HepG2 (cell line): ENCODE measurements around the gene NPHP3. TPM values are rescaled to one million over a fixed set of nuclear protein-coding genes. Genes with fewer than 3 reads are reported as not detected.

Experiments
- ATAC-seq: fragments of 200-7000 bp; cut with Tn5 transposase; 3 replicates; pipeline ENCODE4 v1.9.1; 2020; ENCODE audit warnings: mild to moderate bottlenecking, moderate library complexity
- BruUV-seq: library from RNA; stranded (reverse); fragments of 400-500 nt; replicated peaks from 2 replicates; lab custom pipeline; 2021; lab: Mats Ljungman, UMichigan
- CTCF ChIA-PET: fragments of 300-600 bp; formaldehyde crosslinking; extraction: SDS; loops from one replicate; lab custom pipeline; 2021; ENCODE audit warnings: low total read pairs, inconsistent platforms, low intra/inter-chr PET ratio; lab: Yijun Ruan, JAX
- POLR2A ChIA-PET: fragments of 350-600 bp; sonication (Branson Sonifier 250); formaldehyde crosslinking; loops from one replicate; lab custom pipeline; 2020; ENCODE audit warnings: antibody characterized with exemption, inconsistent platforms; lab: Yijun Ruan, JAX
- DNase-seq: peaks from one replicate; pipeline ENCODE4 v3.0.0-alpha.2; 2015; ENCODE audit warnings: low spot score
- FAIRE-seq: peaks from 3 replicates; lab custom pipeline; 2011; peaks lifted over from hg19 to GRCh38; lab: Jason Lieb, UNC
- H2AFZ ChIP-seq: one replicate; pipeline ENCODE4 v1.6.1; 2011; ENCODE audit warnings: low read length, inconsistent platforms
- H3K27ac ChIP-seq: fragments of 300-600 bp; 3 replicates; pipeline ENCODE4 v1.8.0; 2011; ENCODE audit warnings: mixed run types, mild to moderate bottlenecking, mixed read lengths, low read length, inconsistent platforms; ENCODE audit not compliant: insufficient read depth; ENCODE audit errors: extremely low read length
- H3K27me3 ChIP-seq, 2 experiments: fragments of 200-600 bp in 1 of 2; 2 replicates in 1 of 2; 3 replicates in 1 of 2; pipeline versions ENCODE4 v1.6.0 to v1.8.0; 2011; ENCODE audit warnings: low read length in 2 of 2, mild to moderate bottlenecking in 2 of 2, moderate library complexity in 2 of 2, inconsistent platforms in 1 of 2; ENCODE audit not compliant: insufficient read depth in 2 of 2, control insufficient read depth in 1 of 2
- H3K36me3 ChIP-seq, 2 experiments: fragments of 200-600 bp in 1 of 2; replicated peaks in 1 of 2; 2 replicates in 1 of 2; 3 replicates in 1 of 2; pipeline versions ENCODE4 v1.5.1 to v1.8.0; 2011; ENCODE audit warnings: low read length in 2 of 2, inconsistent platforms in 1 of 2; ENCODE audit not compliant: insufficient read depth in 2 of 2, control insufficient read depth in 1 of 2
- H3K4me1 ChIP-seq: 2 replicates; pipeline ENCODE4 v1.5.1; 2012; ENCODE audit warnings: low read length, inconsistent platforms; ENCODE audit not compliant: insufficient read depth
- H3K4me2 ChIP-seq: 2 replicates; pipeline ENCODE4 v1.6.0; 2011; ENCODE audit warnings: low read depth, low read length, inconsistent platforms
- H3K4me3 ChIP-seq, 3 experiments: fragments of 200-600 bp in 1 of 3; sonication (generic), shearing (Covaris generic) in 1 of 3; replicated peaks in 1 of 3; 2 replicates each; pipeline ENCODE4 v1.5.1; 2011 to 2016; ENCODE audit warnings: low read length in 3 of 3, inconsistent platforms in 2 of 3, low read depth in 2 of 3, mild to moderate bottlenecking in 2 of 3, control low read depth in 1 of 3, mixed read lengths in 1 of 3; ENCODE audit not compliant: insufficient read depth in 1 of 3
- H3K79me2 ChIP-seq: one replicate; pipeline ENCODE4 v1.6.1; 2011; ENCODE audit warnings: low read length, inconsistent platforms; ENCODE audit not compliant: insufficient read depth
- H3K9ac ChIP-seq: 2 replicates; pipeline ENCODE4 v1.6.0; 2011; ENCODE audit warnings: mild to moderate bottlenecking, low read depth, low read length, inconsistent platforms; ENCODE audit not compliant: insufficient read depth
- H3K9me3 ChIP-seq: 2 replicates; pipeline ENCODE4 v1.5.1; 2012; ENCODE audit warnings: mild to moderate bottlenecking, low read length
- H4K20me1 ChIP-seq: 2 replicates; pipeline ENCODE4 v1.6.0; 2011; ENCODE audit warnings: inconsistent platforms, mild to moderate bottlenecking, low read length, moderate library complexity; ENCODE audit not compliant: insufficient read depth
- FOXJ3 ChIP-seq: sonication (generic); formaldehyde crosslinking; IDR thresholded peaks from 2 replicates; pipeline ENCODE4 v1.4.0; 2020; ENCODE audit warnings: missing genetic modification reagents, mild to moderate bottlenecking, borderline replicate concordance
- GATAD1 ChIP-seq: IDR thresholded peaks from 2 replicates; pipeline ENCODE4 v1.6.1; 2016; ENCODE audit warnings: missing genetic modification reagents, missing compliant biosample characterization
- HNRNPLL ChIP-seq: fragments of 200-400 bp; formaldehyde crosslinking; IDR thresholded peaks from 2 replicates; pipeline ENCODE4 v1.6.1; 2017; ENCODE audit warnings: mild to moderate bottlenecking, low read depth, low read length; ENCODE audit not compliant: poor library complexity, severe bottlenecking
- MTA3 ChIP-seq: sonication (generic); formaldehyde crosslinking; IDR thresholded peaks from 2 replicates; pipeline ENCODE4 v1.4.0; 2020; ENCODE audit warnings: missing genetic modification reagents
- RORA ChIP-seq: sonication (generic); formaldehyde crosslinking; IDR thresholded peaks from 2 replicates; pipeline ENCODE4 v1.5.0; 2020; ENCODE audit warnings: mild to moderate bottlenecking, missing genetic modification reagents, moderate library complexity
- SCMH1 ChIP-seq: sonication (generic); formaldehyde crosslinking; IDR thresholded peaks from 2 replicates; pipeline ENCODE4 v1.9.0; 2021; ENCODE audit warnings: missing genetic modification reagents, mild to moderate bottlenecking, borderline replicate concordance
- SRF ChIP-seq: IDR thresholded peaks from 2 replicates; pipeline ENCODE4 v1.6.1; 2011; ENCODE audit warnings: mild to moderate bottlenecking, low read depth, low read length, moderate library complexity
- SRY ChIP-seq: sonication (generic); formaldehyde crosslinking; IDR thresholded peaks from 2 replicates; pipeline ENCODE4 v1.8.0; 2022; ENCODE audit warnings: mild to moderate bottlenecking, missing genetic modification reagents
- ZFP36 ChIP-seq: fragments of 150-350 bp; IDR thresholded peaks from 2 replicates; pipeline ENCODE4 v1.6.1; 2018; ENCODE audit warnings: borderline replicate concordance, low read length, low read depth; ENCODE audit not compliant: partially characterized antibody
- ZFP36L1 ChIP-seq: sonication (generic); formaldehyde crosslinking; IDR thresholded peaks from 2 replicates; pipeline ENCODE4 v1.8.0; 2022; ENCODE audit warnings: mild to moderate bottlenecking, missing genetic modification reagents, moderate library complexity
- ZMAT3 ChIP-seq: sonication (generic); formaldehyde crosslinking; conservative IDR thresholded peaks from 2 replicates; pipeline ENCODE4 v1.7.0; 2021; ENCODE audit warnings: missing genetic modification reagents
- ZNF232 ChIP-seq: sonication (generic); formaldehyde crosslinking; IDR thresholded peaks from 2 replicates; pipeline ENCODE4 v1.4.0; 2020; ENCODE audit warnings: missing genetic modification reagents, borderline replicate concordance
- ZNF577 ChIP-seq: sonication (generic); formaldehyde crosslinking; IDR thresholded peaks from 2 replicates; pipeline ENCODE4 v1.4.0; 2020; ENCODE audit warnings: mild to moderate bottlenecking, low read depth, missing genetic modification reagents, borderline replicate concordance
- ZNF816 ChIP-seq: sonication (generic); formaldehyde crosslinking; IDR thresholded peaks from 2 replicates; pipeline ENCODE4 v1.8.0; 2022; ENCODE audit warnings: missing genetic modification reagents, mild to moderate bottlenecking, borderline replicate concordance
- ZNF83 ChIP-seq: sonication (generic); formaldehyde crosslinking; IDR thresholded peaks from 2 replicates; pipeline ENCODE4 v1.4.0; 2020; ENCODE audit warnings: missing genetic modification reagents, mild to moderate bottlenecking, borderline replicate concordance
- WGBS: methylation state at CpG from one replicate; pipeline ENCODE4 v1.1.6; 2017; ENCODE audit warnings: low lambda C conversion rate; 5-methylcytosine and 5-hydroxymethylcytosine counted together
- in situ Hi-C: cut with HindIII; loops from 2 replicates; pipeline ENCODE4 v1.10.0; 2017; ENCODE audit warnings: low pct_unique_long_range_greater_than_20kb; ENCODE audit not compliant: extremely low pct_ligation_motif_present
- intact Hi-C: fragments of 100-400 bp; cut with micrococcal nuclease; formaldehyde crosslinking; loops from one replicate; pipeline ENCODE4 v1.10.0; 2022; ENCODE audit not compliant: unreplicated experiment
- polyA plus RNA-seq, 8 experiments: library from polyadenylated mRNA; depleted of rRNA in 3 of 8; stranded (reverse) in 7 of 8; unstranded in 1 of 8; fragments of >200 nt; fragmentation: Illumina TruSeq in 4 of 8; extraction: Trizol in 4 of 8; gene quantifications; 2 replicates each; pipeline versions ENCODE4 v1.2.1 to v1.2.3, GENCODE V29; 2011 to 2016; ENCODE audit warnings: low read depth in 4 of 8, missing spikeins in 1 of 8, mixed read lengths in 1 of 8; ENCODE audit not compliant: insufficient read depth in 1 of 8
- total RNA-seq, 5 experiments: library from RNA; depleted of rRNA; stranded (reverse); fragments of >200 nt; fragmentation: Illumina TruSeq; extraction: Trizol; gene quantifications; 2 replicates each; pipeline ENCODE4 v1.2.3, GENCODE V29; 2016; ENCODE audit warnings: low read depth in 1 of 5
- TF ChIP-seq, protein P1 (sequence below): fragments of 450-650 bp; IDR thresholded peaks from 2 replicates; pipeline ENCODE4 v1.6.1; 2017
- TF ChIP-seq, protein P2 (sequence below): IDR thresholded peaks from 2 replicates; pipeline ENCODE4 v1.6.1; 2018; ENCODE audit warnings: missing genetic modification reagents
- TF ChIP-seq, protein P3 (sequence below): sonication (generic); formaldehyde crosslinking; IDR thresholded peaks from 2 replicates; pipeline ENCODE4 v1.8.1; 2023; ENCODE audit warnings: mild to moderate bottlenecking, moderate library complexity, missing genetic modification reagents
- TF ChIP-seq, protein P4 (sequence below): sonication (generic); formaldehyde crosslinking; IDR thresholded peaks from 2 replicates; pipeline ENCODE4 v1.5.1; 2020; ENCODE audit warnings: missing genetic modification reagents, mild to moderate bottlenecking, borderline replicate concordance

The NPHP3 gene
- total and polyA plus RNA-seq, 2 of the 13 experiments (the other 11 are each of a cell fraction or from before 2014, with no cell fraction given): 11.0 to 20.2 TPM

DNA sequence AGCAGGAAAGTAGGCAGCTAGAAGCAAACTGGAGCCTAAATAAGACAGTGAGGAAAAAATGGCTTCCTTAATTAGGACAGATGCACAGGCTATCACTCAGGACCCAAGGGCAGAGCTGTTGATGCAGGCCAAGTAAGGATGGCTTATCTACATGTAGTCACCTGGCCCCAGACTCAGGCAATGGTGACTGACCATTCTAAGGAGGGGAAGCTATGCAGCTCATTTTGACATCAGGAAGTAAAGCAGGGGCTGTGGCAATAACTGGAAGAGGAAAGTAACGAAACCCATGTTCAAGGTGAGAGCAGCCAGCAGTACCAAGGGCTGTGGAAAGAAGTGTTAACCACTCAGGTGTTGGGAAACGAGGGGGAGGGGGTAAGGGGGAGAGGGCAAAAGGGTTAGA is 78.8 kb downstream of the NPHP3 start (continued):
- TF ChIP-seq ZFP36L1 (CRISPR knock-in tag) (no peak), MTA3 (CRISPR knock-in tag) (no peak), ZNF816 (CRISPR knock-in tag) (no peak)

DNA sequence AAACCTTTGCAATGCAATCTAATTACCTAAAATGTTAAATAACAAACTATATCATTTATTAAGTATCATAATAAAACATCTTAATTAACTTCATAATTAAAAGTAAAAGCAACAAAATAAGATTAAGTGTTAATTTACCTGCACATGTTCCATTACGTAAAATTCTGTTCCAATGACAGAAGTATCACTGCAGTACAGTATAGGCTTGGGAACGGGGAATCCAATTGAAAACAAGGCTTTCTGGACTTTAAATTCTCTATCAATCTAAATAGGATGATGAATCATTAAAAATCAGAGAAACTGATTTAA is 79.7 kb downstream of the NPHP3 start:
- H3K27ac ChIP-seq: no peak overlapping the region
- no peak overlapping the region for H3K4me3 ChIP-seq
- H3K4me2 ChIP-seq: no peak overlapping the region
- no peaks in the 10 kb centered on the region; the same call in 1 of the 2 replicates for H4K20me1 ChIP-seq
- 91% methylated on average over 2 of the region's 2 CpGs for WGBS
- no peak overlapping the region for H3K9ac ChIP-seq
- no peaks in the 10 kb centered on the region for H3K4me1 ChIP-seq
- H3K9me3 ChIP-seq: no peaks in the 10 kb centered on the region
- FAIRE-seq (no peak), ATAC-seq (no peak), DNase-seq (no peak)
- intact Hi-C loops: loop anchor here (1.0 kb wide), 1 partner anchor 106 kb away; no protein-coding TSS in a partner anchor
- POLR2A ChIA-PET: interaction anchor here (1.6 to 2.1 kb wide), 2 partner anchors 16 to 17 kb away, joined by 5 to 8 read pairs; partner anchors contain the start of gene ACAD11
- in situ Hi-C loops: no loop called here
- peaks cover 2 to 14% of the 10 kb centered on the region in 2 experiments; a peak in 2 of 5 replicates for H3K36me3 ChIP-seq
- no peaks in the 10 kb centered on the region for H3K27me3 ChIP-seq
- no TSS peak for BruUV-seq
- CTCF ChIA-PET: interaction anchor here (1.4 to 2.8 kb wide), 2 partner anchors 104 to 106 kb away, joined by 7 to 33 read pairs; no protein-coding TSS in a partner anchor
- H3K79me2 ChIP-seq: no peaks in the 10 kb centered on the region
- no peak overlapping the region for H2AFZ ChIP-seq
- TF ChIP-seq ZFP36L1 (CRISPR knock-in tag) (no peak), ZFP36 (no peak), HNRNPLL (no peak), RORA (CRISPR knock-in tag) (no peak), ZMAT3 (CRISPR knock-in tag) (no peak), GATAD1 (no peak), SCMH1 (CRISPR knock-in tag) (no peak), SRF (no peak), ZNF83 (CRISPR knock-in tag) (no peak), SRY (CRISPR knock-in tag) (no peak), ZNF577 (CRISPR knock-in tag) (no peak), ZNF232 (CRISPR knock-in tag) (no peak), FOXJ3 (CRISPR knock-in tag) (no peak)
- TF ChIP-seq, protein P1, sequence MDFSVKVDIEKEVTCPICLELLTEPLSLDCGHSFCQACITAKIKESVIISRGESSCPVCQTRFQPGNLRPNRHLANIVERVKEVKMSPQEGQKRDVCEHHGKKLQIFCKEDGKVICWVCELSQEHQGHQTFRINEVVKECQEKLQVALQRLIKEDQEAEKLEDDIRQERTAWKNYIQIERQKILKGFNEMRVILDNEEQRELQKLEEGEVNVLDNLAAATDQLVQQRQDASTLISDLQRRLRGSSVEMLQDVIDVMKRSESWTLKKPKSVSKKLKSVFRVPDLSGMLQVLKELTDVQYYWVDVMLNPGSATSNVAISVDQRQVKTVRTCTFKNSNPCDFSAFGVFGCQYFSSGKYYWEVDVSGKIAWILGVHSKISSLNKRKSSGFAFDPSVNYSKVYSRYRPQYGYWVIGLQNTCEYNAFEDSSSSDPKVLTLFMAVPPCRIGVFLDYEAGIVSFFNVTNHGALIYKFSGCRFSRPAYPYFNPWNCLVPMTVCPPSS: no peak
- TF ChIP-seq, protein P2, sequence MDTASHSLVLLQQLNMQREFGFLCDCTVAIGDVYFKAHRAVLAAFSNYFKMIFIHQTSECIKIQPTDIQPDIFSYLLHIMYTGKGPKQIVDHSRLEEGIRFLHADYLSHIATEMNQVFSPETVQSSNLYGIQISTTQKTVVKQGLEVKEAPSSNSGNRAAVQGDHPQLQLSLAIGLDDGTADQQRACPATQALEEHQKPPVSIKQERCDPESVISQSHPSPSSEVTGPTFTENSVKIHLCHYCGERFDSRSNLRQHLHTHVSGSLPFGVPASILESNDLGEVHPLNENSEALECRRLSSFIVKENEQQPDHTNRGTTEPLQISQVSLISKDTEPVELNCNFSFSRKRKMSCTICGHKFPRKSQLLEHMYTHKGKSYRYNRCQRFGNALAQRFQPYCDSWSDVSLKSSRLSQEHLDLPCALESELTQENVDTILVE (CRISPR knock-in tag): no peak
- TF ChIP-seq, protein P3, sequence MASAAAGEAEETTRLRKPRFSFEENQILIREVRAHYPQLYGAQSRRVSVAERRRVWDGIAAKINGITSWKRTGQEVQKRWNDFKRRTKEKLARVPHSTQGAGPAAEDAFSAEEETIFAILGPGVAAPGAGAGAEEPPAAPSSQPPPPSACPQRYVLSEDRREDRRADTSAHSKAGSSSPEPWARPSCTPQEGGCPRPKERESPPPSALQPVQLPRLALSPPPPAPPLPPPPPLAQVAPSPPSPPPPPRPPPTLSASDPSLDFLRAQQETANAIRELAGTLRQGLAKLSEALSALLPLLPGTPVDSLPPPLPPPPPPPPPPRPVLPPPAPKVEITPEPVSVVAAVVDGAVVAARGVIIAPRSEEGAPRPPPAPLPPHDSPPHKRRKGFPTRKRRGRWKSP (CRISPR knock-in tag): no peak
- TF ChIP-seq, protein P4, sequence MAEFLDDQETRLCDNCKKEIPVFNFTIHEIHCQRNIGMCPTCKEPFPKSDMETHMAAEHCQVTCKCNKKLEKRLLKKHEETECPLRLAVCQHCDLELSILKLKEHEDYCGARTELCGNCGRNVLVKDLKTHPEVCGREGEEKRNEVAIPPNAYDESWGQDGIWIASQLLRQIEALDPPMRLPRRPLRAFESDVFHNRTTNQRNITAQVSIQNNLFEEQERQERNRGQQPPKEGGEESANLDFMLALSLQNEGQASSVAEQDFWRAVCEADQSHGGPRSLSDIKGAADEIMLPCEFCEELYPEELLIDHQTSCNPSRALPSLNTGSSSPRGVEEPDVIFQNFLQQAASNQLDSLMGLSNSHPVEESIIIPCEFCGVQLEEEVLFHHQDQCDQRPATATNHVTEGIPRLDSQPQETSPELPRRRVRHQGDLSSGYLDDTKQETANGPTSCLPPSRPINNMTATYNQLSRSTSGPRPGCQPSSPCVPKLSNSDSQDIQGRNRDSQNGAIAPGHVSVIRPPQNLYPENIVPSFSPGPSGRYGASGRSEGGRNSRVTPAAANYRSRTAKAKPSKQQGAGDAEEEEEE (CRISPR knock-in tag): no peak
